IMR-90 (cell line): ENCODE data around the gene COCH. TPM values are rescaled to one million over a fixed set of nuclear protein-coding genes. Genes with fewer than 3 reads are reported as not detected.
A peak's percentile ranks its signal among the peaks of the same experiment; 100 is the strongest.

Experiments used
- ATAC-seq: fragments of 200-7000 bp; cut with Tn5 transposase; 2 replicates; pipeline ENCODE4 v1.9.1; 2020; ENCODE audit warnings: low read depth, mild to moderate bottlenecking, moderate library complexity
- BruUV-seq: library from RNA; stranded (reverse); fragments of 400-500 nt; replicated peaks from 2 replicates; lab custom pipeline; 2021; lab: Mats Ljungman, UMichigan
- CTCF ChIA-PET: fragments of 300-600 bp; formaldehyde crosslinking; extraction: SDS; loops from one replicate; lab custom pipeline; 2021; ENCODE audit warnings: antibody characterized with exemption; lab: Yijun Ruan, JAX
- POLR2A ChIA-PET: fragments of 300-600 bp; sonication (Branson Sonifier 250); formaldehyde crosslinking; loops from one replicate; lab custom pipeline; 2022; ENCODE audit warnings: antibody characterized with exemption; ENCODE audit not compliant: unreplicated experiment; lab: Charles Lee
- DNase-seq: peaks from one replicate; pipeline ENCODE4 v3.0.0; 2013
- H2AFZ ChIP-seq: replicated peaks from 2 replicates; pipeline ENCODE3; 2013; ENCODE audit warnings: low read length, mild to moderate bottlenecking; ENCODE audit not compliant: poor library complexity
- H2AK5ac ChIP-seq: 2 replicates; pipeline ENCODE4 v1.6.1; 2013; ENCODE audit warnings: low read depth, low read length, inconsistent platforms
- H2AK9ac ChIP-seq: replicated peaks from 2 replicates; pipeline ENCODE3; 2013; ENCODE audit warnings: mild to moderate bottlenecking, low read depth, low read length, moderate library complexity; ENCODE audit not compliant: poor library complexity
- H2BK120ac ChIP-seq: 2 replicates; pipeline ENCODE4 v1.6.1; 2013; ENCODE audit warnings: low read depth, low read length, inconsistent platforms
- H2BK15ac ChIP-seq: 3 replicates; pipeline ENCODE4 v1.6.1; 2013; ENCODE audit warnings: low read depth, low read length, inconsistent platforms
- H2BK20ac ChIP-seq: 2 replicates; pipeline ENCODE4 v1.6.1; 2013; ENCODE audit warnings: low read depth, mild to moderate bottlenecking, inconsistent platforms, low read length, moderate library complexity
- H2BK5ac ChIP-seq: 2 replicates; pipeline ENCODE4 v1.6.1; 2013; ENCODE audit warnings: mild to moderate bottlenecking, low read depth, low read length, inconsistent platforms; ENCODE audit not compliant: poor library complexity, severe bottlenecking
- H3K14ac ChIP-seq: replicated peaks from 2 replicates; pipeline ENCODE4 v1.6.1; 2013; ENCODE audit warnings: low read depth, low read length, inconsistent platforms
- H3K18ac ChIP-seq: 2 replicates; pipeline ENCODE4 v1.6.1; 2013; ENCODE audit warnings: low read depth, low read length, control low read depth
- H3K23ac ChIP-seq: 2 replicates; pipeline ENCODE4 v1.6.1; 2013; ENCODE audit warnings: low read depth, low read length, inconsistent platforms
- H3K27ac ChIP-seq: 2 replicates; pipeline ENCODE4 v1.5.1; 2013; ENCODE audit warnings: mild to moderate bottlenecking, control low read depth, low read length; ENCODE audit not compliant: insufficient read depth
- H3K27me3 ChIP-seq: 2 replicates; pipeline ENCODE4 v1.6.1; 2013; ENCODE audit warnings: low read length; ENCODE audit not compliant: control insufficient read depth, insufficient read depth
- H3K36me3 ChIP-seq: 2 replicates; pipeline ENCODE4 v1.6.1; 2013; ENCODE audit warnings: low read length, mixed read lengths; ENCODE audit not compliant: control insufficient read depth, insufficient read depth
- H3K4ac ChIP-seq: 2 replicates; pipeline ENCODE4 v1.6.1; 2013; ENCODE audit warnings: low read depth, low read length, inconsistent platforms
- H3K4me1 ChIP-seq: 2 replicates; pipeline ENCODE4 v1.6.1; 2013; ENCODE audit warnings: low read length, mixed read lengths; ENCODE audit not compliant: control insufficient read depth, insufficient read depth
- H3K4me2 ChIP-seq: 2 replicates; pipeline ENCODE4 v1.6.1; 2013; ENCODE audit warnings: low read depth, mild to moderate bottlenecking, control low read depth, low read length, moderate library complexity
- H3K4me3 ChIP-seq: 2 replicates; pipeline ENCODE4 v1.5.1; 2013; ENCODE audit warnings: low read depth, mild to moderate bottlenecking, control low read depth, low read length, moderate library complexity; ENCODE audit not compliant: insufficient read depth
- H3K56ac ChIP-seq: 2 replicates; pipeline ENCODE4 v1.6.1; 2013; ENCODE audit warnings: low read length, inconsistent platforms; ENCODE audit not compliant: insufficient read depth; ENCODE audit errors: extremely low read depth
- H3K79me1 ChIP-seq, 2 experiments: 2 replicates each; pipeline ENCODE4 v1.6.1; 2013; ENCODE audit warnings: low read length in 2 of 2, inconsistent platforms in 1 of 2, low read depth in 1 of 2
- H3K9ac ChIP-seq: 2 replicates; pipeline ENCODE4 v1.6.1; 2013; ENCODE audit warnings: low read depth, low read length, control low read depth
- H3K9me1 ChIP-seq: 2 replicates; pipeline ENCODE4 v1.6.1; 2013; ENCODE audit warnings: low read length, inconsistent platforms; ENCODE audit not compliant: insufficient read depth
- H3K9me3 ChIP-seq: 2 replicates; pipeline ENCODE4 v1.6.1; 2013; ENCODE audit warnings: low read length; ENCODE audit not compliant: control insufficient read depth, insufficient read depth
- H4K20me1 ChIP-seq: 2 replicates; pipeline ENCODE4 v1.6.1; 2013; ENCODE audit warnings: low read length, inconsistent platforms; ENCODE audit not compliant: insufficient read depth
- H4K5ac ChIP-seq: 2 replicates; pipeline ENCODE4 v1.6.1; 2013; ENCODE audit warnings: mild to moderate bottlenecking, low read depth, low read length, control low read depth
- H4K8ac ChIP-seq, 2 experiments: 2 replicates each; pipeline ENCODE4 v1.6.1; 2013; ENCODE audit warnings: low read depth in 2 of 2, low read length in 2 of 2, control low read depth in 1 of 2, inconsistent platforms in 1 of 2
- H4K91ac ChIP-seq: 2 replicates; pipeline ENCODE4 v1.6.1; 2013; ENCODE audit warnings: low read depth, low read length, inconsistent platforms; ENCODE audit not compliant: insufficient read depth
- CEBPB ChIP-seq: IDR thresholded peaks from 2 replicates; pipeline ENCODE4 v1.6.1; 2012; ENCODE audit warnings: low read depth, low read length, improper control_type of control experiment
- CHD1 ChIP-seq: IDR thresholded peaks from 2 replicates; pipeline ENCODE4 v1.6.1; 2012; ENCODE audit warnings: low read depth, low read length, improper control_type of control experiment
- CTCF ChIP-seq: conservative IDR thresholded peaks from 2 replicates; pipeline ENCODE4 v1.5.1; 2012; ENCODE audit warnings: mild to moderate bottlenecking, low read depth, low read length, improper control_type of control experiment
- ELK1 ChIP-seq: fragments of 150-350 bp; IDR thresholded peaks from 2 replicates; pipeline ENCODE4 v1.6.1; 2016; ENCODE audit warnings: low read depth, mild to moderate bottlenecking, low read length, moderate library complexity, borderline replicate concordance
- FOS ChIP-seq: fragments of 150-350 bp; IDR thresholded peaks from 2 replicates; pipeline ENCODE4 v1.6.1; 2016; ENCODE audit warnings: low read depth, low read length
- MAFK ChIP-seq: IDR thresholded peaks from 2 replicates; pipeline ENCODE4 v1.6.1; 2012; ENCODE audit warnings: low read depth, low read length, improper control_type of control experiment
- MXI1 ChIP-seq: IDR thresholded peaks from 2 replicates; pipeline ENCODE4 v1.6.1; 2012; ENCODE audit warnings: low read depth, mild to moderate bottlenecking, low read length, moderate library complexity, borderline replicate concordance
- POLR2A ChIP-seq: IDR thresholded peaks from 2 replicates; pipeline ENCODE4 v1.6.1; 2012; ENCODE audit warnings: mild to moderate bottlenecking, low read depth, low read length
- RCOR1 ChIP-seq: IDR thresholded peaks from 2 replicates; pipeline ENCODE4 v1.6.1; 2012; ENCODE audit warnings: mild to moderate bottlenecking, low read length, improper control_type of control experiment; ENCODE audit not compliant: insufficient replicate concordance
- RFX5 ChIP-seq: IDR thresholded peaks from 2 replicates; pipeline ENCODE4 v1.8.0; 2012; ENCODE audit warnings: low read depth, mild to moderate bottlenecking, low read length, moderate library complexity
- SMC3 ChIP-seq: fragments of 150-350 bp; IDR thresholded peaks from 2 replicates; pipeline ENCODE4 v1.6.1; 2016; ENCODE audit warnings: low read depth, mild to moderate bottlenecking, antibody characterized with exemption, low read length, moderate library complexity
- USF2 ChIP-seq: fragments of 150-350 bp; IDR thresholded peaks from 2 replicates; pipeline ENCODE4 v1.6.1; 2017; ENCODE audit warnings: mild to moderate bottlenecking, antibody characterized with exemption, low read length, low read depth
- WGBS, 2 experiments: methylation state at CpG; one replicate each; pipeline versions ENCODE4 v1.1.5 to v1.1.7; 2013; ENCODE audit warnings: missing lambda C conversion rate in 2 of 2; ENCODE audit not compliant: insufficient read length in 1 of 2; ENCODE audit errors: extremely low coverage in 2 of 2; 5-methylcytosine and 5-hydroxymethylcytosine counted together
- dilution Hi-C: fragments of 300-500 bp; cut with HindIII; formaldehyde crosslinking; loops from one replicate; pipeline ENCODE4 v1.14.3; 2018; ENCODE audit warnings: low sequenced_read_pairs; ENCODE audit not compliant: unreplicated experiment
- in situ Hi-C: fragments of 300-500 bp; cut with MboI; formaldehyde crosslinking; loops from 3 replicates; pipeline ENCODE4 v1.14.3; 2019; ENCODE audit warnings: low sequenced_read_pairs, inconsistent platforms, mixed read lengths
- intact Hi-C: fragments of 100-400 bp; cut with micrococcal nuclease; formaldehyde crosslinking; loops from 2 replicates; pipeline ENCODE4 v1.10.0; 2022
- polyA plus RNA-seq, 3 experiments: library from polyadenylated mRNA; depleted of rRNA; stranded (reverse); fragments of >200 nt; gene quantifications; 2 replicates each; pipeline ENCODE4 v1.2.3, GENCODE V29; 2012; ENCODE audit warnings: low replicate concordance in 1 of 3
- total RNA-seq: library from RNA; depleted of rRNA; stranded (reverse); fragments of >200 nt; gene quantifications from 2 replicates; pipeline ENCODE4 v1.2.3, GENCODE V29; 2012

The COCH gene
- total and polyA plus RNA-seq, 2 of the 4 experiments (the other 2 are of a cell fraction), result 0.17 to 0.18 TPM

GRCh38 chr14:30885840-30886740, 11.7 kb downstream of the COCH start:
- Histone ChIP-seq H3K56ac (no peak overlapping the region), H2AK5ac (no peak overlapping the region), H2AK9ac (no peak overlapping the region), H3K4me1 (peaks cover 2% of the 10 kb centered on the region; the same call in 1 of the 2 replicates), H4K20me1 (no peaks in the 10 kb centered on the region), H3K79me1 (no peaks in the 10 kb centered on the region), H3K9me1 (no peaks in the 10 kb centered on the region; the same call in 1 of the 2 replicates), H3K18ac (no peak overlapping the region), H2BK5ac (no peak overlapping the region), H3K36me3 (no peaks in the 10 kb centered on the region), H3K14ac (no peak overlapping the region), H4K91ac (no peak overlapping the region), H3K4me2 (no peak overlapping the region), H3K27ac (no peak overlapping the region), H3K9ac (no peak overlapping the region), H2BK120ac (no peak overlapping the region), H3K27me3 (no peaks in the 10 kb centered on the region), H2AFZ (no peak overlapping the region), H2BK20ac (no peak overlapping the region), H4K5ac (no peak overlapping the region), H3K4me3 (no peak overlapping the region), H2BK15ac (no peak overlapping the region), H4K8ac (no peak overlapping the region), H3K23ac (no peak overlapping the region), H3K9me3 (no peaks in the 10 kb centered on the region), H3K4ac (no peak overlapping the region)
- dilution Hi-C loops, result no loop called here
- CTCF ChIA-PET, result interaction anchor here (0.7 kb wide), 1 partner anchor 19 kb away, joined by 3 read pairs; no protein-coding TSS in a partner anchor
- POLR2A ChIA-PET, result no interaction called here
- BruUV-seq, result no TSS peak
- intact Hi-C loops, result no loop called here
- peak; percentile 46 for DNase-seq
- ATAC-seq, result peak; percentile 25
- TF ChIP-seq MXI1, result no peak
- no peak for TF ChIP-seq POLR2A
- no peak for TF ChIP-seq CHD1
- no peak for TF ChIP-seq SMC3
- TF ChIP-seq MAFK, result no peak
- no peak for TF ChIP-seq CEBPB
- no peak for TF ChIP-seq CTCF
- TF ChIP-seq FOS, result no peak
- TF ChIP-seq RCOR1, result no peak
- TF ChIP-seq ELK1, result no peak
- no peak for TF ChIP-seq RFX5
- no peak for TF ChIP-seq USF2
- WGBS, 2 experiments, result 83% methylated on average over 2 of the region's 7 CpGs; no CpG with 5 or more reads in 1 of the 2 experiments
- in situ Hi-C loops, result no loop called here
